Measurements from ENCODE around the gene LHX5.

The LHX5 gene

DNA sequence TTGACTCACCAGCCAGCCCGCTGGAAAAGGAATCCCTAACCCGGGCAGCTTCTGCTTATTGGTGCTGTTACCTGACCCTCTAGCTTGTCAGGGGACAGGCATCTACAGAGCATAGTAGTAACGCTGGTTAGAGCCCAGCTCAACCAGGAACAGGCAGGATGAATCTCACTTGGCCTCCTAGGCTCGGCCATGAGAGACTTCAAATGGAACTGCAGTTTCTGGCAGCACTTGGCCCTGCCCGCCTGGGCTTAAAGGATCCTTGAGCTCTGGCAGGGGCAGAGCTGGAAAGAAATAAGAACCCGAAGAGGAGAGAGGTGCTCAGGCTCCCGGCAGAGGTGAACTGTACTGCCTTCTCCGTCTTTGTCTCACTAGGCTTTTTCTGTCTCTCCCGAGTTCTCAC is 2.3 kb upstream of the LHX5 start:
- H3K4me3 ChIP-seq (ENCODE audit: low read depth, low read length): no peak overlapping the region
- TF ChIP-seq, protein P1, sequence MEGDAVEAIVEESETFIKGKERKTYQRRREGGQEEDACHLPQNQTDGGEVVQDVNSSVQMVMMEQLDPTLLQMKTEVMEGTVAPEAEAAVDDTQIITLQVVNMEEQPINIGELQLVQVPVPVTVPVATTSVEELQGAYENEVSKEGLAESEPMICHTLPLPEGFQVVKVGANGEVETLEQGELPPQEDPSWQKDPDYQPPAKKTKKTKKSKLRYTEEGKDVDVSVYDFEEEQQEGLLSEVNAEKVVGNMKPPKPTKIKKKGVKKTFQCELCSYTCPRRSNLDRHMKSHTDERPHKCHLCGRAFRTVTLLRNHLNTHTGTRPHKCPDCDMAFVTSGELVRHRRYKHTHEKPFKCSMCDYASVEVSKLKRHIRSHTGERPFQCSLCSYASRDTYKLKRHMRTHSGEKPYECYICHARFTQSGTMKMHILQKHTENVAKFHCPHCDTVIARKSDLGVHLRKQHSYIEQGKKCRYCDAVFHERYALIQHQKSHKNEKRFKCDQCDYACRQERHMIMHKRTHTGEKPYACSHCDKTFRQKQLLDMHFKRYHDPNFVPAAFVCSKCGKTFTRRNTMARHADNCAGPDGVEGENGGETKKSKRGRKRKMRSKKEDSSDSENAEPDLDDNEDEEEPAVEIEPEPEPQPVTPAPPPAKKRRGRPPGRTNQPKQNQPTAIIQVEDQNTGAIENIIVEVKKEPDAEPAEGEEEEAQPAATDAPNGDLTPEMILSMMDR (conservative IDR thresholded peaks at IDR 0.05; ENCODE audit: low read depth, low read length): no peak
- DNase-seq (ENCODE audit: low read depth): no peak

DNA sequence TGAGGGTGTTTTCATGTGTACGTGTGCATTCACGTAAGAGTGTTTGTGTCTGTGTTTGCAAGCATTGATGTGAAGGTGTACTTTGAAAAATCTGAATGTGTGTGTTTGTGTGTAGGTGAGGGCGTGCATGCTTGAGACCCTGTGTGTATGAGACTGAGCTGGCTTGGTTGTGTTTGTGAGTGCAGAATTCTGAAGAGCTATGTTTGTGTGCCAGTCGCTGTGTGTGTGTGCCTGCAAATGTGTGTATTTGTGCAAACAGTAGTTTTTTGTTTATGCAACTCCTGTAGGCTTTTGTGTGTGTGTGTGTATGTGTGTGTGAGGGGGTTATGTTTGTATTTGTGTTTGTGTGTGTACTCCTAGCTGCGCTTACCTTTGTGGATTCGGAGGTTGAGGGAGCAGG is 1.7 kb upstream of the LHX5 start:
- no peak for DNase-seq (ENCODE audit: low read depth)
- TF ChIP-seq, protein P1 (conservative IDR thresholded peaks at IDR 0.05; ENCODE audit: low read depth, low read length): no peak
- H3K4me3 ChIP-seq (ENCODE audit: low read depth, low read length): no peak overlapping the region

DNA sequence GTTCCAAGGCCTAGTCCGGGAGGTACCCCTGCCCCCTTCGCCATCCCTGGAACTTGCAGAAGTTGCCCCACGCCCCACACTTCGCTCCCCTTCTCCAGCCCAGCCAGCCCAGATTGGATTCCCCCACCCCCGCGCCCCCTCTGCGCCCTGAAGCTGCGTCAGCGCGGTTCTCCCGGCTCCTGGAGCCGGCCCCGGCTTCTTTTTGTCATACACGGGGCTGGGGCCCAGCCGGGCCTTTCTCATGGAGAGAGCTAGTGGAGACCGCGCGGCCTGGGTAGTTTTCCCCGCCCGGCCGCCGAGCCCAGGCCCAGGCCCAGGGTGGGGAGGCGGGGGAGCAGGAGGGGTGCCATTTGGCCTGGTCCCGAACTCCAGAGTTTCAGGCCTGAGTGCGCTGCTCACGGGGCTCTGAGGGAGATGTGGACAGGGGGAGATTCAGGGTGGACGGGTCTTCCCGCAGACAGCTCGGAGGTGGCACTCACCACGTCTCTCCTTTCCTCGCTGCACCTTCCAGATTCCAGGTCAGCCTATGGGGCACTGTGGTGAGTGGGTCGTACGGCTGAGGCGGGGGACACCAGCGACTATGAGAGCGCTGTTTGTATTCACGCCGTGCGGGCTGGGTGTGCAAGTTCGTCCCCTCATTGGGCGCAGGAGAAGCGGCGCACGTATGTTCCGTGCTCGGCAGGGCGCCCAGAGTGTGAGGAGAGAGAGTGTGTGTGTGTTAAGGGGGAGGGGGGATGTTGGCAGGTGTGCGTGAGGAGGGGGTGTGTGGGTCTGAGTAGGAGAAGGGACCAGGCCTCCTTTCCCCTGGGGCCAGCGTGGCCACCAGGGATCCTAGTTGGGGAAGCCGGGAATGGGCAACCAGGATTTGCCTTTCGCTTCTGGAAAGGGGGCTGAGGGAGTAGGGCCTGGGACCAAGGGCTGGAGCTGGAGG is 785 bp upstream of the LHX5 start:
- TF ChIP-seq, protein P1 (conservative IDR thresholded peaks at IDR 0.05; ENCODE audit: low read depth, low read length): no peak
- no peak overlapping the region for H3K4me3 ChIP-seq (ENCODE audit: low read depth, low read length)
- no peak for DNase-seq (ENCODE audit: low read depth)

DNA sequence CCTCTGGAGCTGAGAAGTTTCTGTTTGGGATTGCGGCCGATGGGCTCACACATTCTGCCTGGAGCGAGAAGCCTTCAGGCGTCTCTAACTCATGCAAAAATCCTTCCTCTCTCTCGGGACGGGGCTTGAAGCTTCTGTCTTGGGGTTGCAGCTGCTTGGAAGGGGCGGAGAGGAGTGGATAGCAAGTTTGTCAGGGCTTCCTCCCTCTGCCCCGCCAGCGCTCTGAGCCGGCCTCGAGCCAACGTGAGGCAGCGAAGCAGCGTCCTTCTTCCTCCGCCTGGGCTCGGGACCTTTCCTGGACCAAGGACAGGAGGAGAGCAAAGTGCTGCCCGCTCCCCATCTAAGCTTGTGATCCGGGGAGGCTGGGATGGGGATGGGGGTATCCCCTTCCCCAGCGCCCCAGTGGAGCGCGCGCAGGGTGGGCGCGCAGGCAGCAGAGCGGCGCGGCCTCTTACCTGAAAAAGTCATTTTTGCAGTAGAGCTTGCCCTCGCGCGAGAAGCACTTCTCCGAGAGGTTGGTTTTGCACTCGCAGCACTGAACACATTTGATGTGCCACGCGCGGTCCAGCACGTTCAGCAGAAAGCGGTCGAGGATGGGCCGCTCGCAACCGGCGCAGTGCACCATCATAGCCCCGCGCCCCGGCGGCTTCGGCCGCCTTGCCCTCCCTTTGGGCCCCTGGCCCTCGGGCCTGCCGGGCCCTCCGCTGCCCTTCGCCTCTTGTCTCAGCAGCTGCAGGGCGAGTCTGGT is 626 bp downstream of the LHX5 start:
- TF ChIP-seq, protein P1 (conservative IDR thresholded peaks at IDR 0.05; ENCODE audit: low read depth, low read length): no peak
- no peak for DNase-seq (ENCODE audit: low read depth)
- no peak overlapping the region for H3K4me3 ChIP-seq (ENCODE audit: low read depth, low read length)

DNA sequence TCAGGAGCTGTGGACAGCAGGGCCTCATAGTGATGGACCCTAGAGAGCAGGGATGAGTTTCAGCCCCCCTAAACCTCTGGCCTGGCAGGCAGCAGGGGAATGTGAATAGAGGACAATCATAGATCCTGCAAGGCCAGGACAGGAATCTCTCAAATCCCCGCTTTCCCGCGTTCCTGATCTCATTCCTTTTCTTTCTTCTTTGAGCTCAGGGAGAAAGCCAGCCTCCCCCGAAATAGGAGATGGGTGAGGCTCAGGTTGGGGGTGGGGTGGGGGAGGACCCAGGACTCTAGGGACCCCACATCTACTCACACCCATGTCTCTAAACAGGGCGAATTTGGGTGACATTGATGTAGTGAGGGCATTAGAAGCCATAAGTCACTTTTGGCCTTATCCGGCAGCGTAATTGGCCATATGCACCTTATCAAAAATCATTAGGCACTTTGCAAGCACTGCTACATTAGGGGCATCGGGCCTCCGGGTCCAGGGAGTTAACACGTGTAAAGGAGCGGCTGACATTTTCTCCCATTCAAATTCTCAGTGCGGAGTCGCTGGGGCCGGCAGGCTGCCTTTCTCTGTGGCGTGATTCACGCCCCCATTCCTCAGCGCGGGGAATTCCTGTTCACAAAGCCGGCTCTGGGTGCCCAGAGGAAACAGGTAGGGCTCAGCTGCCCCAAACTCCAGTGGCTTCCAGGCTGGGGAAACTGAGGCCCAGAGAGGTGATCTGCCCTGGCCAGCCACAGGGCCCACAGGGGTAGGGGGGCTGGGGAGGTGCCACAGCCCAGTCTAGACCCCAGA is 1.5 kb downstream of the LHX5 start:
- no peak for DNase-seq (ENCODE audit: low read depth)
- no peak overlapping the region for H3K4me3 ChIP-seq (ENCODE audit: low read depth, low read length)
- TF ChIP-seq, protein P1 (conservative IDR thresholded peaks at IDR 0.05; ENCODE audit: low read depth, low read length): no peak

DNA sequence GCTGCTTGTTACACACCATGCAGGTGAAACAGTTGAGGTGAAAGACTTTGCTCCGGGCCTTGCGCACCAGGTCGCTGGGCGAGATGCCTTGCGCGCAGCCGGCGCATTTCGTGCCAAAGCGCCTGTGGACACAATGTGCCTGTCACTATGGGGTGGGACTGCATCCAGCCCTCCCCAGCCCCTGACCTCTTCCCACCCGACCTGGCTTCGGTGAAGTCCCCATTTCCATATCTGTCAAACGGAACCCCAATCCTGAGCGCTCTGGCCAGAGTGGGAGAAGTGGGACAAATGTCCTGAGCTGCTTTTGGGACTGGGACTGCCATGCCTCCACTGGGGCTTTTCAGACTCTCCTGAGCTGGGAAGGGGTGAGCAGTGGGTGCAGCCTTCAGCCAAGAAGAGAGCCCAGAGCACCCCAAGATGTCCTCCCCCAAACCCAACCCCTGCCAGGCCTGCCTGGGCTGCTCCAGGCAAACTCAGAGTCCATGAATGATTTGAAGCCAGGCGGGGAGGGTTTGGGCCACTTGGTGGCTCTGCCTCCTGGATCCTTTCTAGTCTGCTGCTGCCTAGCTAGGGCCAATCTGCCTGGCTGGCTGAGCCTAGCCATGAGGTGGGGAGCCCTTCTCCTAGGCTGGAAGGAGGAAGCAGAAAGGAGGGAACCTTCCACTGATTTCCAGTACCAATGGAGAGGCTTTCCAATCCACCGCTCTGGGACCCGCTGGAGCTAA is 2.3 kb downstream of the LHX5 start:
- DNase-seq (ENCODE audit: low read depth): no peak
- TF ChIP-seq, protein P1 (conservative IDR thresholded peaks at IDR 0.05; ENCODE audit: low read depth, low read length): no peak
- H3K4me3 ChIP-seq (ENCODE audit: low read depth, low read length): no peak overlapping the region

Measured in choroid plexus epithelial cell (primary cell).